GM12878 (cell line): Measurements from ENCODE around the gene ST8SIA1. TPM values are rescaled to one million over a fixed set of nuclear protein-coding genes. Genes with fewer than 3 reads are reported as not detected.

Experiments
- ATAC-seq: fragments of 200-7000 bp; cut with Tn5 transposase; 3 replicates; pipeline ENCODE4 v1.9.1; 2020; ENCODE audit warnings: mild to moderate bottlenecking, moderate library complexity
- BruUV-seq: library from RNA; stranded (reverse); fragments of 400-500 nt; replicated peaks from 2 replicates; lab custom pipeline; 2021; lab: Mats Ljungman, UMichigan
- CTCF ChIA-PET: fragments of 300-600 bp; sonication (Branson Sonifier 250); formaldehyde crosslinking; extraction: SDS; loops from one replicate; lab custom pipeline; 2021; ENCODE audit warnings: inconsistent platforms; lab: Yijun Ruan, JAX
- POLR2A ChIA-PET: fragments of 350-600 bp; formaldehyde crosslinking; extraction: SDS; loops from one replicate; lab custom pipeline; 2021; ENCODE audit warnings: inconsistent platforms; lab: Charles Lee
- RAD21 ChIA-PET: fragments of 300-600 bp; sonication (Branson Sonifier 250); formaldehyde crosslinking; loops from one replicate; lab custom pipeline; 2023; ENCODE audit warnings: antibody characterized with exemption; ENCODE audit not compliant: unreplicated experiment; lab: Charles Lee
- SMC1A ChIA-PET: fragments of 300-600 bp; sonication (Branson Sonifier 250); formaldehyde crosslinking; loops from one replicate; lab custom pipeline; 2023; ENCODE audit not compliant: unreplicated experiment, uncharacterized antibody; lab: Charles Lee
- DNase-seq: peaks from one replicate; pipeline ENCODE4 v3.0.0-alpha.2; 2011; ENCODE audit warnings: low read depth, low spot score
- FAIRE-seq: peaks from 3 replicates; lab custom pipeline; 2011; peaks lifted over from hg19 to GRCh38; lab: Jason Lieb, UNC
- H2AFZ ChIP-seq: 2 replicates; pipeline ENCODE4 v1.6.0; 2011; ENCODE audit warnings: low read depth, low read length, control low read depth; ENCODE audit not compliant: control insufficient read depth
- H3K27ac ChIP-seq: 2 replicates; pipeline ENCODE4 v1.5.1; 2011; ENCODE audit warnings: control low read depth; ENCODE audit not compliant: control insufficient read depth, insufficient read depth
- H3K27me3 ChIP-seq, 2 experiments: replicated peaks in 1 of 2; 2 replicates each; pipeline versions ENCODE4 v1.6.0 to v1.6.1; 2011; ENCODE audit warnings: low read length in 1 of 2; ENCODE audit not compliant: control insufficient read depth in 2 of 2, insufficient read depth in 2 of 2
- H3K36me3 ChIP-seq, 2 experiments: 2 replicates each; pipeline ENCODE4 v1.5.1; 2011; ENCODE audit warnings: low read length in 1 of 2; ENCODE audit not compliant: control insufficient read depth in 2 of 2, insufficient read depth in 2 of 2
- H3K4me1 ChIP-seq: 2 replicates; pipeline ENCODE4 v1.6.1; 2011; ENCODE audit warnings: mild to moderate bottlenecking, low read length, moderate library complexity, mixed read lengths; ENCODE audit not compliant: control insufficient read depth, insufficient read depth
- H3K4me2 ChIP-seq: 2 replicates; pipeline ENCODE4 v1.6.0; 2011; ENCODE audit warnings: control low read depth; ENCODE audit not compliant: control insufficient read depth, insufficient read depth
- H3K4me3 ChIP-seq: fragments of 200-600 bp; sonication (generic); 2 replicates; pipeline ENCODE4 v1.5.1; 2016
- H3K79me2 ChIP-seq: 2 replicates; pipeline ENCODE4 v1.6.0; 2011; ENCODE audit warnings: low read length; ENCODE audit not compliant: control insufficient read depth, insufficient read depth
- H3K9ac ChIP-seq: 2 replicates; pipeline ENCODE4 v1.8.0; 2011; ENCODE audit warnings: low read length, control low read depth, mixed read lengths; ENCODE audit not compliant: control insufficient read depth, insufficient read depth
- H3K9me3 ChIP-seq: replicated peaks from 3 replicates; pipeline ENCODE4 v1.5.1; 2011; ENCODE audit warnings: mild to moderate bottlenecking, low read length; ENCODE audit not compliant: control insufficient read depth, insufficient read depth
- H4K20me1 ChIP-seq: 2 replicates; pipeline ENCODE4 v1.6.0; 2011; ENCODE audit not compliant: control insufficient read depth, insufficient read depth
- BACH1 ChIP-seq: fragments of 450-650 bp; IDR thresholded peaks from 2 replicates; pipeline ENCODE4 v1.6.1; 2017; ENCODE audit warnings: mild to moderate bottlenecking, borderline replicate concordance
- CBX5 ChIP-seq: sonication (generic); IDR thresholded peaks from 2 replicates; pipeline ENCODE4 v1.6.1; 2016; ENCODE audit warnings: low read depth, moderate library complexity, mild to moderate bottlenecking, inconsistent platforms
- CEBPB ChIP-seq, 2 experiments: fragments of 150-350 bp in 1 of 2; IDR thresholded peaks; 2 replicates each; pipeline ENCODE4 v1.6.1; 2012 to 2014; ENCODE audit warnings: low read depth in 2 of 2, low read length in 2 of 2, borderline replicate concordance in 1 of 2, inconsistent platforms in 1 of 2
- CHD1 ChIP-seq: IDR thresholded peaks from 2 replicates; pipeline ENCODE4 v1.6.1; 2012; ENCODE audit warnings: low read depth, low read length, improper control_type of control experiment
- CREM ChIP-seq: IDR thresholded peaks from 2 replicates; pipeline ENCODE4 v1.6.1; 2014; ENCODE audit warnings: antibody characterized with exemption, low read depth
- DPF2 ChIP-seq: fragments of 450-650 bp; IDR thresholded peaks from 2 replicates; pipeline ENCODE4 v1.6.1; 2017; ENCODE audit warnings: mild to moderate bottlenecking
- E4F1 ChIP-seq: fragments of 450-650 bp; IDR thresholded peaks from 2 replicates; pipeline ENCODE4 v1.6.1; 2018; ENCODE audit warnings: borderline replicate concordance, mild to moderate bottlenecking; ENCODE audit not compliant: partially characterized antibody
- FOS ChIP-seq: IDR thresholded peaks from 3 replicates; pipeline ENCODE4 v1.6.1; 2011; ENCODE audit warnings: borderline replicate concordance; ENCODE audit not compliant: insufficient read length; ENCODE audit errors: extremely low read depth
- FOXM1 ChIP-seq: IDR thresholded peaks from 2 replicates; pipeline ENCODE4 v1.6.1; 2012; ENCODE audit warnings: low read depth, mild to moderate bottlenecking, inconsistent platforms, low read length, moderate library complexity
- IKZF2 ChIP-seq, 2 experiments: fragments of 450-650 bp; IDR thresholded peaks; 2 replicates each; pipeline ENCODE4 v1.6.1; 2017; ENCODE audit warnings: mild to moderate bottlenecking in 2 of 2, moderate library complexity in 2 of 2
- MLLT1 ChIP-seq: fragments of 450-650 bp; IDR thresholded peaks from 2 replicates; pipeline ENCODE4 v1.6.1; 2016; ENCODE audit warnings: mild to moderate bottlenecking
- MYB ChIP-seq: fragments of 150-350 bp; IDR thresholded peaks from 2 replicates; pipeline ENCODE4 v1.6.1; 2014; ENCODE audit warnings: mild to moderate bottlenecking, low read depth, low read length, borderline replicate concordance
- MYC ChIP-seq: IDR thresholded peaks from 2 replicates; pipeline ENCODE4 v1.6.1; 2011; ENCODE audit warnings: mild to moderate bottlenecking, low read length, moderate library complexity, inconsistent platforms; ENCODE audit not compliant: insufficient read depth, insufficient replicate concordance, insufficient read length, severe bottlenecking
- NFXL1 ChIP-seq: fragments of 450-650 bp; IDR thresholded peaks from 2 replicates; pipeline ENCODE4 v1.6.1; 2017; ENCODE audit warnings: antibody characterized with exemption, mild to moderate bottlenecking, borderline replicate concordance
- NR2F1 ChIP-seq: fragments of 450-650 bp; conservative IDR thresholded peaks from 2 replicates; pipeline ENCODE4 v1.6.1; 2017; ENCODE audit warnings: mild to moderate bottlenecking
- NRF1 ChIP-seq: conservative IDR thresholded peaks from 2 replicates; pipeline ENCODE4 v1.6.1; 2011; ENCODE audit warnings: mild to moderate bottlenecking, low read depth, low read length, improper control_type of control experiment
- RCOR1 ChIP-seq: conservative IDR thresholded peaks from 2 replicates; pipeline ENCODE4 v1.6.1; 2012; ENCODE audit warnings: low read depth, low read length, improper control_type of control experiment
- TARDBP ChIP-seq: IDR thresholded peaks from 2 replicates; pipeline ENCODE4 v1.6.1; 2016; ENCODE audit warnings: borderline replicate concordance
- WGBS: methylation state at CpG from one replicate; pipeline ENCODE4 v1.1.6; 2016; ENCODE audit warnings: low lambda C conversion rate; ENCODE audit not compliant: insufficient replicate concordance, insufficient coverage; ENCODE audit errors: missing lambda C conversion rate; 5-methylcytosine and 5-hydroxymethylcytosine counted together
- in situ Hi-C: fragments of 300-500 bp; cut with MboI; formaldehyde crosslinking; loops from 9 replicates; pipeline ENCODE4 v1.14.3; 2018; ENCODE audit warnings: mixed read lengths
- intact Hi-C: fragments of 100-400 bp; cut with micrococcal nuclease; formaldehyde crosslinking; loops from one replicate; pipeline ENCODE4 v1.14.2; 2022; ENCODE audit not compliant: unreplicated experiment
- polyA plus RNA-seq, 11 experiments: library from polyadenylated mRNA; depleted of rRNA in 4 of 11; unstranded in 6 of 11; stranded (reverse) in 5 of 11; fragments of >200 nt; fragmentation: Nextera tagmentation in 4 of 11; fragmentation: Illumina TruSeq in 1 of 11; extraction: Ambion mirVana in 4 of 11; extraction: Trizol in 1 of 11; gene quantifications; 1 replicate in 1 of 11; 2 replicates in 10 of 11; pipeline versions ENCODE4 v1.2.1 to v1.2.3, GENCODE V29; 2011 to 2016; ENCODE audit warnings: inconsistent platforms in 2 of 11, missing spikeins in 2 of 11, low read depth in 1 of 11
- total RNA-seq, 4 experiments: library from RNA; depleted of rRNA in 3 of 4; stranded (reverse); fragments of >200 nt in 3 of 4; fragmentation: Illumina TruSeq in 1 of 4; extraction: Trizol in 1 of 4; gene quantifications; 2 replicates each; pipeline versions ENCODE4 v1.2.1 to v1.2.3, GENCODE V29; 2013 to 2021

ST8SIA1 gene
- total and polyA plus RNA-seq, 10 of the 15 experiments (the other 5 are each of a cell fraction or from before 2014, with no cell fraction given): 0.23 to 0.35 (median 0.23) TPM; not detected in 7

- SMC1A ChIA-PET: no interaction called here
- intact Hi-C loops: no loop called here
- no peak overlapping the region for H3K27ac ChIP-seq
- H3K4me3 ChIP-seq: no peak overlapping the region
- BruUV-seq: no TSS peak
- POLR2A ChIA-PET: no interaction called here
- CTCF ChIA-PET: no interaction called here
- no peaks in the 10 kb centered on the region for H3K27me3 ChIP-seq
- H2AFZ ChIP-seq: no peak overlapping the region
- no peaks in the 10 kb centered on the region for H3K9me3 ChIP-seq
- ATAC-seq (no peak), DNase-seq (no peak), FAIRE-seq (no peak)
- H4K20me1 ChIP-seq: no peaks in the 10 kb centered on the region
- H3K79me2 ChIP-seq: no peaks in the 10 kb centered on the region
- H3K36me3 ChIP-seq: no peaks in the 10 kb centered on the region
- 0% methylated on average over 3 of the region's 3 CpGs for WGBS
- H3K4me2 ChIP-seq: no peak overlapping the region
- TF ChIP-seq RCOR1: no peak
- TF ChIP-seq CHD1: no peak
- no peak for TF ChIP-seq FOS
- no peak for TF ChIP-seq CREM
- TF ChIP-seq NRF1: no peak
- TF ChIP-seq CEBPB (IDR thresholded peaks at IDR 0.05; ENCODE audit: borderline replicate concordance in 1 of 2, low read depth in 2 of 2, low read length in 2 of 2): no peak
- TF ChIP-seq E4F1: no peak
- TF ChIP-seq CBX5: no peak
- TF ChIP-seq IKZF2 (IDR thresholded peaks at IDR 0.05): no peak
- TF ChIP-seq MYC: no peak
- no peak for TF ChIP-seq NFXL1
- no peak for TF ChIP-seq FOXM1
- no peak for TF ChIP-seq MLLT1
- no peak for TF ChIP-seq BACH1
- no peak for TF ChIP-seq NR2F1
- TF ChIP-seq MYB: no peak
- TF ChIP-seq TARDBP: no peak
- TF ChIP-seq DPF2: no peak
- no peaks in the 10 kb centered on the region for H3K4me1 ChIP-seq
- in situ Hi-C loops: no loop called here
- H3K9ac ChIP-seq: no peak overlapping the region
- RAD21 ChIA-PET: no interaction called here
Observed at GRCh38 chr12:22188431-22188830, 146.1 kb downstream of the ST8SIA1 start.
